D721Med (cell line): ENCODE data around the gene DIABLO.

Experiments
- DNase-seq: peaks from one replicate; pipeline ENCODE4 v3.0.0; 2011; ENCODE audit warnings: low spot score; ENCODE audit not compliant: insufficient read length
- FAIRE-seq: peaks from 2 replicates; lab custom pipeline; 2011; peaks lifted over from hg19 to GRCh38; lab: Jason Lieb, UNC
- TF ChIP-seq, protein P1 (sequence below): IDR thresholded peaks from 2 replicates; pipeline ENCODE4 v1.5.1; 2012; ENCODE audit warnings: mild to moderate bottlenecking, control low read depth; ENCODE audit not compliant: insufficient read depth; ENCODE audit errors: missing control alignments

DIABLO gene

DNA sequence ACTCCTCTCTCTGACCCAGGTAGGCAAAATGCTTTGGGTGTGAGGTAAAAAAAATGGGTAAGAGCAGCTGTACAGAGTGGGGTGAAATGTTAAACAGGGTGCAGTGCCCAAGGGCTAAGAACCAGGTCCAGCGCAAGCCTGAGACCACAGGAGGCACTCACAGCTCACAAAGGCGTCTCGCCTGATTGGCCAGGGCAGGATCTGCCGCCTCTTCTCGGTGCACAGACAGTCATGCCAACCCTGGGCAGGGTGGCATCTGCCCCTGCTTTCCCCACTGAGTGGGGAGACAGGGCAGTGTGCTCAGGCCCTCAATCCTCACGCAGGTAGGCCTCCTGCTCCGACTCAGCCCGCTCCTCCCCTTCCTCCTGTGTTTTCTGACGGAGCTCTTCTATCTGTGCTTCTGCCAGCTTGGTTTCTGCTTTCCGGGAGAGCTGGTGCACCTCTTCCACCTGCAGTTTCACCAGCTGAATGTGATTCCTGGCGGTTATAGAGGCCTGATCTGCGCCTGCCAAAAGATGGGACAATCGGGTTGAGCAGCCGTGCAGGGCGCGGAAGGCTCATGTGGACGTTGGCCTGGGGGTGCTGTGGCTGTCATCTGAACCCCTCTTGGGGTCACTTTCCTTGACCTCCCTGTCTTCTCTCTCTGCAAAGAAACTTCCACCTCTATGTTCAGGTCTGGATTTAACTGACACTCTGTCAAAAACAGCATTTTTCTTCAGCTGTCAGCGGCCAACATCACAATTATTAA is 17.6 kb downstream of the DIABLO start:
- TF ChIP-seq, protein P1, sequence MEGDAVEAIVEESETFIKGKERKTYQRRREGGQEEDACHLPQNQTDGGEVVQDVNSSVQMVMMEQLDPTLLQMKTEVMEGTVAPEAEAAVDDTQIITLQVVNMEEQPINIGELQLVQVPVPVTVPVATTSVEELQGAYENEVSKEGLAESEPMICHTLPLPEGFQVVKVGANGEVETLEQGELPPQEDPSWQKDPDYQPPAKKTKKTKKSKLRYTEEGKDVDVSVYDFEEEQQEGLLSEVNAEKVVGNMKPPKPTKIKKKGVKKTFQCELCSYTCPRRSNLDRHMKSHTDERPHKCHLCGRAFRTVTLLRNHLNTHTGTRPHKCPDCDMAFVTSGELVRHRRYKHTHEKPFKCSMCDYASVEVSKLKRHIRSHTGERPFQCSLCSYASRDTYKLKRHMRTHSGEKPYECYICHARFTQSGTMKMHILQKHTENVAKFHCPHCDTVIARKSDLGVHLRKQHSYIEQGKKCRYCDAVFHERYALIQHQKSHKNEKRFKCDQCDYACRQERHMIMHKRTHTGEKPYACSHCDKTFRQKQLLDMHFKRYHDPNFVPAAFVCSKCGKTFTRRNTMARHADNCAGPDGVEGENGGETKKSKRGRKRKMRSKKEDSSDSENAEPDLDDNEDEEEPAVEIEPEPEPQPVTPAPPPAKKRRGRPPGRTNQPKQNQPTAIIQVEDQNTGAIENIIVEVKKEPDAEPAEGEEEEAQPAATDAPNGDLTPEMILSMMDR, result no peak
- DNase-seq (no peak), FAIRE-seq (no peak)

DNA sequence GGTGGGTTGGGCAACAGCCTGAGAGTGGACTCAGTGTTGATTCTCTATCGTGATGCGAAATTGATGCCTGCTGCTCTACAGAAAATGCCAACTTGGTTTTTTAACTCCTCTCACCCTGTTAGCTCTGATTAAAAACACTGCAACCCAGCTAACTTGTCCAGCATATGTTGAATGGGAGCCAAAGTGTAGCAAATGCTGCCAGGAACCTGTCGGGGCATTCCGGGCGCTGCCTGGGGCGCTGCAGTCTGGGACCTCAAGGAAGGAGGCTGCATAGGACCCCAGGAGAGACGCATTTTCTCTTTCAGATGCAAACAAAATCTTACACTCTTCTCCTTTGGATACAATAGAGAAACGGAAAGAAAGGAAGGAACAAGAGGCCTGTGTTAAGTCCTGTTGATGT is 18.5 kb downstream of the DIABLO start:
- FAIRE-seq (no peak), DNase-seq (no peak)
- TF ChIP-seq, protein P1, result no peak

DNA sequence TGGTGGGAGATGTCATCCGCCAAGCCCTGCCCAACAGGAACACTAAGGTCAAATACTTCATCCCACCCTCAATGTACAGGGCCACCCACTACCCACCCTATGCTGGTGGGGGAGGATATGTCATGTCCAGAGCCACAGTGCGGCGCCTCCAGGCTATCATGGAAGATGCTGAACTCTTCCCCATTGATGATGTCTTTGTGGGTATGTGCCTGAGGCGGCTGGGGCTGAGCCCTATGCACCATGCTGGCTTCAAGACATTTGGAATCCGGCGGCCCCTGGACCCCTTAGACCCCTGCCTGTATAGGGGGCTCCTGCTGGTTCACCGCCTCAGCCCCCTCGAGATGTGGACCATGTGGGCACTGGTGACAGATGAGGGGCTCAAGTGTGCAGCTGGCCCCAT is 18.9 kb downstream of the DIABLO start:
- FAIRE-seq (no peak), DNase-seq (no peak)
- TF ChIP-seq, protein P1, result no peak

DNA sequence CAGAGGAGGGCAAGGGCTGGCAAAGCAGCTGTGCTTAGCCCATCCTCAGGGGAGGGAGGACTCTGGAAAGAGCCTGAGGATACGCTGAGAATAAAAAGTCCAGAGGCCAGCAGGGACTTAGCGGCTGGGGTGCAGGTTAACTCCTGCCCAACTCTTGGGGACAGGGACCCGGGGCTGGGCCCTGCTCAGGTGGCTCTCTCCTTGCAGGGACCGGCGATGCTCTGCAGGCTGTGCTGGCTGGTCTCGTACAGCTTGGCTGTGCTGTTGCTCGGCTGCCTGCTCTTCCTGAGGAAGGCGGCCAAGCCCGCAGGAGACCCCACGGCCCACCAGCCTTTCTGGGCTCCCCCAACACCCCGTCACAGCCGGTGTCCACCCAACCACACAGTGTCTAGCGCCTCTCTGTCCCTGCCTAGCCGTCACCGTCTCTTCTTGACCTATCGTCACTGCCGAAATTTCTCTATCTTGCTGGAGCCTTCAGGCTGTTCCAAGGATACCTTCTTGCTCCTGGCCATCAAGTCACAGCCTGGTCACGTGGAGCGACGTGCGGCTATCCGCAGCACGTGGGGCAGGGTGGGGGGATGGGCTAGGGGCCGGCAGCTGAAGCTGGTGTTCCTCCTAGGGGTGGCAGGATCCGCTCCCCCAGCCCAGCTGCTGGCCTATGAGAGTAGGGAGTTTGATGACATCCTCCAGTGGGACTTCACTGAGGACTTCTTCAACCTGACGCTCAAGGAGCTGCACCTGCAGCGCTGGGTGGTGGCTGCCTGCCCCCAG is 19.6 kb downstream of the DIABLO start:
- TF ChIP-seq, protein P1, result no peak
- FAIRE-seq (no peak), DNase-seq (no peak)

DNA sequence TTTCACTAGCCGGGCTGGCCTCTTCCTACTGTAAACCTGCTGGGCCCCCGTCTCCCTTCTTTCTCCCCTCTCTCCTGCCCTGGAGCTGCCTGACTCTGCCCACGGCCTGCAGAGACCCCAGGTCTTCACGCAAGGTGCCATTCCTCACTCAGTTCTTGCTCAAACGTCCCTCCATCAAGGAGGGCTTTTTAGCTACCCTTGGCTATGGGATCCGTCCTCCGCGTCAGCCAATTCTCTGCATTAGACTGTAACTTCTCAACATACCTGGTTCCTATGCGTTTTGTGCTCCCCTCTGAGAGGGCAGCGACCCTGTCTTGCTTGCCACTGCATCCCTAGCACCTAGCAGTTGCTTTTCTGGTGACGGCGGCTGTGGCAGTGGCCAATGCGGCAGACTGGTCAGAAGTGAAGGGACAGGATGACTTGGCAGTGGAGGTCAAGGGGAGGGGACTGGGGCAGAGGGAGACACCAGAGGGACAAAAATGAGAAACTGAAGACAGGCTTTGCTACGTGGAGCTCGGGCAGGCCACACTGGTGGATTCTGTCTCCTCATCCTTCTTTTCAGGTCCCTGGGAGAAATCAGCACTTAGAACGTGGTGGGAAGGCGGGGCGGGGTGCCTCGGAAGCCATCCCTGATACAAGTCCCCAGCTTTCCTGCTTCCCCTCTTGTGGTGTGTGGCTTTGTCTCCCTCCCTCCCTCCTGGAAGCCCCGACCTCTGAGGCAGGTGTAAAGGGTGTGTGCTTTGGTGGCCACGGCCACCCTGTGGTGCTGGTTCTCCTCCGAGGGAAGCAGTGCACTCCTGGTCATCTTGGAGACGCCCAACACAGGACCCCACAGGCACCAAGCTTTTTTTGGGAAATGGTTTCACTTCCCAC is 20.6 kb downstream of the DIABLO start:
- DNase-seq, result no peak
- TF ChIP-seq, protein P1, result no peak
- no peak for FAIRE-seq

DNA sequence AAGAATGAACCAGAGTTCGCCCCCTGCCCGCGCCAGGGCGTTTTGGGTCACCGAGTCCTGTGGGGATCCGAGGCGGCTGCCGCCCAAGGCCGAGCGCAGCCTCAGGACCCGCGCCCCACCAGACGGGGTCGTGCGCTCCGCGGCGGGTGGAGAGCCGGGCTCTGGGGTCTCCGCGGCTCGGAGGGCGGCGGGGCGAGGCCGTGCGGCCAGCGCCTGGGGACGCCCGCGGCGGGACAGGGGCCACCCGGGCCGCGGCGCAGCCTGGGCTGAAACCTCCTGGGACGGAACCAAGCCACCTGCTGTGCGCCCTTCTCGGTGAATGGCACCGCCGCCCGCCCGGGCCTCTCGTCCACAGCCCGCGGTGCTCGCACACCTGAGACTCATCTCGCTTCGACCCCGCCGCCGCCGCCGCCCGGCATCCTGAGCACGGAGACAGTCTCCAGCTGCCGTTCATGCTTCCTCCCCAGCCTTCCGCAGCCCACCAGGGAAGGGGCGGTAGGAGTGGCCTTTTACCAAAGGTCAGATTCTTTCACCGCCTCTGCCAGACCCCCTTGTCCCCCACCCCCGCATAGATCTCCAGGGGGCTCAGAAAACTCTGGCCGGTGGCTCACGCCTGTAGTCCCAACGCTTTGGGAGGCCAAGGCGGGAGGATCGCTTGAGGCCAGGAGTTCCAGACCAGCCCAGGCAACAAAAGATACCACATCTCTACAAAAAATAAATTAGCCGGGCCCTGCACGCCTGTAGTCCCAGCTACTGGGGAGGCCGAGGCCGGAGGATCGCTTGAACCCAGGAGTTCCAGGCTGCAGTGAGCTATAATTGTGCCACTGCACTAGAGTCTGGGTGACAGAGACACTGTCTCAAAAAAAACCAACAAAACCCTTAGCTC is 21.4 kb downstream of the DIABLO start:
- FAIRE-seq, result no peak
- no peak for DNase-seq
- TF ChIP-seq, protein P1, result no peak
